BJ (cell line): Measurements from ENCODE around the gene ZNF414. TPM values are rescaled to one million over a fixed set of nuclear protein-coding genes. Genes with fewer than 3 reads are reported as not detected.
"Not testable (repeated sequence)": the region's sequence is repeated elsewhere in the genome, so short reads cannot be mapped to it uniquely, and the experiment has no call there.

ENCODE experiments used
- CTCF ChIA-PET: fragments of 350-600 bp; formaldehyde crosslinking; extraction: SDS; loops from one replicate; lab custom pipeline; 2021; ENCODE audit warnings: antibody characterized with exemption, inconsistent platforms; lab: Yijun Ruan, JAX
- POLR2A ChIA-PET: fragments of 300-600 bp; sonication (Branson Sonifier 250); formaldehyde crosslinking; extraction: SDS; loops from one replicate; lab custom pipeline; 2021; ENCODE audit warnings: antibody characterized with exemption; lab: Charles Lee
- DNase-seq: peaks from one replicate; pipeline ENCODE4 v3.0.0-alpha.2; 2011; ENCODE audit warnings: low read depth
- H3K27me3 ChIP-seq: 2 replicates; pipeline ENCODE4 v1.6.0; 2011; ENCODE audit warnings: low read length; ENCODE audit not compliant: control insufficient read depth, insufficient read depth
- H3K36me3 ChIP-seq: 2 replicates; pipeline ENCODE4 v1.5.1; 2011; ENCODE audit warnings: low read length; ENCODE audit not compliant: control insufficient read depth, insufficient read depth
- H3K4me3 ChIP-seq: 2 replicates; pipeline ENCODE4 v1.5.1; 2011; ENCODE audit warnings: low read depth, mild to moderate bottlenecking, control low read depth, low read length
- CTCF ChIP-seq: IDR thresholded peaks from 2 replicates; pipeline ENCODE4 v1.5.1; 2011; ENCODE audit warnings: low read depth, mild to moderate bottlenecking, control low read depth, inconsistent platforms, low read length, moderate library complexity; ENCODE audit not compliant: insufficient read depth
- polyA minus RNA-seq: library from RNA; depleted of rRNA, polyadenylated mRNA; stranded (reverse); fragments of >200 nt; gene quantifications from 2 replicates; pipeline ENCODE4 v1.2.3, GENCODE V29; 2011; rRNA and poly(A)+ RNA removed
- polyA plus RNA-seq: library from polyadenylated mRNA; depleted of rRNA; stranded (reverse); fragments of >200 nt; gene quantifications from 2 replicates; pipeline ENCODE4 v1.2.3, GENCODE V29; 2011; rRNA removed

ZNF414 gene
- polyA plus RNA-seq (3.7 and 5.7 TPM in 2 replicates), polyA minus RNA-seq (1.7 and 4.2 TPM in 2 replicates)

GRCh38 chr19:8513687-8514504 lies at the start of gene ZNF414:
TSS of gene ZNF414 (minus strand) at chr19:8514167. CDS start at chr19:8514046, 121 bp downstream.
- Histone ChIP-seq H3K36me3 (peaks cover 6% of the 10 kb centered on the region), H3K27me3 (no peaks in the 10 kb centered on the region), H3K4me3 (peak within 1 kb of the TSS; percentile 84)
- peak; percentile 89 for DNase-seq
- CTCF ChIA-PET, result interaction anchor here (0.6 to 5.6 kb wide), 8 partner anchors 11 to 476 kb away, joined by 3 to 33 read pairs (median 3); partner anchors contain the start of gene MYO1F
- POLR2A ChIA-PET, result interaction anchor here (0.6 to 1.9 kb wide), 6 partner anchors 11 to 124 kb away, joined by 3 to 6 read pairs (median 4); partner anchors contain the start of genes HNRNPM and RAB11B
- TF ChIP-seq CTCF, result no peak

GRCh38 chr19:8561075-8561764 lies 47.3 kb upstream of the ZNF414 start:
- no peaks in the 10 kb centered on the region for H3K36me3 ChIP-seq
- no peak for TF ChIP-seq CTCF
- CTCF ChIA-PET, result no interaction called here
- H3K4me3 ChIP-seq, result no peak overlapping the region
- POLR2A ChIA-PET, result no interaction called here
- no peak for DNase-seq
- no peaks in the 10 kb centered on the region for H3K27me3 ChIP-seq

GRCh38 chr19:8558325-8558724 lies 44.4 kb upstream of the ZNF414 start:
- ChIA-PET POLR2A (interaction anchor here (0.6 kb wide), 2 partner anchors 21 to 327 kb away, joined by 3 to 4 read pairs; no protein-coding TSS in a partner anchor), CTCF (interaction anchor here (2.1 to 2.3 kb wide), 2 partner anchors 20 to 23 kb away, joined by 8 to 11 read pairs; partner anchors contain the start of gene MYO1F)
- no peak for TF ChIP-seq CTCF

GRCh38 chr19:8557642-8558238 lies 43.8 kb upstream of the ZNF414 start:
- no peak for TF ChIP-seq CTCF
- no peak for DNase-seq
- Histone ChIP-seq H3K27me3 (no peaks in the 10 kb centered on the region), H3K4me3 (no peak overlapping the region), H3K36me3 (no peaks in the 10 kb centered on the region)
- CTCF ChIA-PET, result interaction anchor here (0.7 to 2.3 kb wide), 3 partner anchors 13 to 23 kb away, joined by 3 to 11 read pairs (median 8); partner anchors contain the start of gene MYO1F
- POLR2A ChIA-PET, result no interaction called here

More at GRCh38 chr19:8558325-8558724, 44.4 kb upstream of the ZNF414 start:
- no peaks in the 10 kb centered on the region for H3K36me3 ChIP-seq
- no peaks in the 10 kb centered on the region for H3K27me3 ChIP-seq
- DNase-seq, result no peak
- H3K4me3 ChIP-seq, result no peak overlapping the region

GRCh38 chr19:8553729-8554128 lies 39.8 kb upstream of the ZNF414 start:
- H3K4me3 ChIP-seq, POLR2A ChIA-PET, DNase-seq, H3K36me3 ChIP-seq, CTCF ChIA-PET, H3K27me3 ChIP-seq: not testable (repeated sequence)
